Lower leg skin (tissue), 3 donors: ENCODE measurements around the gene NADK.

Experiments used
- CTCF ChIP-seq, 3 donors: fragments of 450-650 bp; IDR thresholded peaks; one replicate each; pipeline ENCODE4 v1.5.1; 2016; ENCODE audit warnings: antibody characterized with exemption in 3 of 3, mild to moderate bottlenecking in 3 of 3, moderate library complexity in 2 of 3
- POLR2A ChIP-seq, 2 donors: fragments of 450-650 bp; IDR thresholded peaks; one replicate each; pipeline ENCODE4 v1.6.1; 2016 to 2017; ENCODE audit warnings: antibody characterized with exemption in 2 of 2, mild to moderate bottlenecking in 1 of 2, moderate library complexity in 1 of 2

GRCh38 chr1:1777950-1778662 is at the start of gene NADK:
- TF ChIP-seq CTCF (IDR thresholded peaks at IDR 0.05) (no peak), POLR2A (IDR thresholded peaks at IDR 0.05) (no peak)
